H9 (cell line): ENCODE results near the gene SURF4. TPM values are rescaled to one million over a fixed set of nuclear protein-coding genes. Genes with fewer than 3 reads are reported as not detected.

Source experiments
- DNase-seq: peaks from one replicate; pipeline ENCODE4 v3.0.0-alpha.2; 2017
- H2AFZ ChIP-seq: one replicate; pipeline ENCODE4 v1.6.1; 2013; ENCODE audit warnings: mild to moderate bottlenecking, low read length, control low read depth, moderate library complexity
- H2AK5ac ChIP-seq: 2 replicates; pipeline ENCODE4 v1.6.1; 2013; ENCODE audit warnings: low read length, control low read depth, mixed read lengths; ENCODE audit not compliant: insufficient read length
- H2BK120ac ChIP-seq: one replicate; pipeline ENCODE4 v1.6.1; 2013; ENCODE audit warnings: low read depth, mild to moderate bottlenecking, low read length, control low read depth, inconsistent platforms; ENCODE audit not compliant: poor library complexity, severe bottlenecking
- H2BK12ac ChIP-seq: 2 replicates; pipeline ENCODE4 v1.6.1; 2013; ENCODE audit warnings: low read length, control low read depth, mixed read lengths, low read depth; ENCODE audit not compliant: insufficient read length
- H2BK15ac ChIP-seq: 2 replicates; pipeline ENCODE4 v1.6.1; 2013; ENCODE audit warnings: low read depth, low read length, control low read depth
- H2BK20ac ChIP-seq: one replicate; pipeline ENCODE4 v1.6.1; 2013; ENCODE audit warnings: low read depth, mild to moderate bottlenecking, low read length, control low read depth, inconsistent platforms; ENCODE audit not compliant: poor library complexity, severe bottlenecking
- H2BK5ac ChIP-seq: 2 replicates; pipeline ENCODE4 v1.6.1; 2013; ENCODE audit warnings: low read length, control low read depth, mixed read lengths; ENCODE audit not compliant: insufficient read length
- H3K14ac ChIP-seq: 2 replicates; pipeline ENCODE4 v1.6.1; 2013; ENCODE audit warnings: low read length, control low read depth; ENCODE audit not compliant: insufficient read depth
- H3K18ac ChIP-seq: 2 replicates; pipeline ENCODE4 v1.6.1; 2013; ENCODE audit warnings: low read depth, mild to moderate bottlenecking, mixed read lengths, low read length, control low read depth; ENCODE audit not compliant: insufficient read length
- H3K23ac ChIP-seq: 2 replicates; pipeline ENCODE4 v1.6.1; 2013; ENCODE audit warnings: low read length, control low read depth, mixed read lengths, low read depth; ENCODE audit not compliant: insufficient read length
- H3K23me2 ChIP-seq: 2 replicates; pipeline ENCODE4 v1.6.1; 2013; ENCODE audit warnings: low read depth, mild to moderate bottlenecking, mixed read lengths, low read length, control low read depth; ENCODE audit not compliant: insufficient read length, poor library complexity, severe bottlenecking
- H3K27ac ChIP-seq: 2 replicates; pipeline ENCODE4 v1.5.1; 2013; ENCODE audit warnings: low read length, control low read depth, mixed read lengths, low read depth; ENCODE audit not compliant: insufficient read length
- H3K27me3 ChIP-seq: 2 replicates; pipeline ENCODE4 v1.6.1; 2013; ENCODE audit warnings: low read length, control low read depth, inconsistent platforms; ENCODE audit not compliant: insufficient read depth
- H3K4ac ChIP-seq: 2 replicates; pipeline ENCODE4 v1.6.1; 2013; ENCODE audit warnings: low read depth, mild to moderate bottlenecking, control low read depth, inconsistent platforms, low read length, moderate library complexity
- H3K4me1 ChIP-seq: 2 replicates; pipeline ENCODE4 v1.6.1; 2013; ENCODE audit warnings: low read length, control low read depth, inconsistent platforms; ENCODE audit not compliant: insufficient read depth
- H3K4me2 ChIP-seq: 2 replicates; pipeline ENCODE4 v1.6.1; 2013; ENCODE audit warnings: low read length, control low read depth, mixed read lengths; ENCODE audit not compliant: insufficient read length, insufficient read depth
- H3K56ac ChIP-seq: 2 replicates; pipeline ENCODE4 v1.6.1; 2013; ENCODE audit warnings: low read depth, mild to moderate bottlenecking, mixed read lengths, low read length, control low read depth; ENCODE audit not compliant: insufficient read length
- H3K79me1 ChIP-seq: 2 replicates; pipeline ENCODE4 v1.6.1; 2013; ENCODE audit warnings: low read depth, mild to moderate bottlenecking, moderate library complexity, low read length, control low read depth, inconsistent platforms; ENCODE audit not compliant: insufficient read depth, poor library complexity, severe bottlenecking
- H3K79me2 ChIP-seq: 2 replicates; pipeline ENCODE4 v1.6.1; 2013; ENCODE audit warnings: low read length, control low read depth, inconsistent platforms; ENCODE audit not compliant: insufficient read depth
- H3K9ac ChIP-seq: 2 replicates; pipeline ENCODE4 v1.6.1; 2013; ENCODE audit warnings: low read length, control low read depth, mixed read lengths; ENCODE audit not compliant: insufficient read length; ENCODE audit errors: extremely low read depth
- H3K9me3 ChIP-seq: one replicate; pipeline ENCODE4 v1.6.1; 2013; ENCODE audit warnings: low read depth, low read length, inconsistent platforms; ENCODE audit not compliant: control insufficient read depth
- H3T11ph ChIP-seq: one replicate; pipeline ENCODE4 v1.6.1; 2013; ENCODE audit warnings: mild to moderate bottlenecking, low read length, control low read depth, inconsistent platforms
- H4K20me1 ChIP-seq: one replicate; pipeline ENCODE4 v1.6.1; 2013; ENCODE audit not compliant: control insufficient read depth, insufficient read length, insufficient read depth
- H4K5ac ChIP-seq: 2 replicates; pipeline ENCODE4 v1.6.1; 2013; ENCODE audit warnings: low read depth, mild to moderate bottlenecking, mixed read lengths, low read length, control low read depth; ENCODE audit not compliant: insufficient read length
- H4K8ac ChIP-seq: replicated peaks from 2 replicates; pipeline ENCODE4 v1.6.1; 2013; ENCODE audit warnings: low read length, control low read depth, mixed read lengths, low read depth; ENCODE audit not compliant: insufficient read length
- H4K91ac ChIP-seq: 2 replicates; pipeline ENCODE4 v1.6.1; 2013; ENCODE audit warnings: low read depth, mild to moderate bottlenecking, moderate library complexity, mixed read lengths, low read length, control low read depth; ENCODE audit not compliant: insufficient read length
- H3K27ac Mint-ChIP-seq, 3 experiments: 2 replicates in 2 of 3; 3 replicates in 1 of 3; pipeline ENCODE4 v1.8.0; 2020 to 2021; ENCODE audit warnings: mixed read lengths in 3 of 3, mild to moderate bottlenecking in 1 of 3, moderate library complexity in 1 of 3
- H3K27me3 Mint-ChIP-seq: 2 replicates; pipeline ENCODE4 v1.8.0; 2021; ENCODE audit warnings: low read depth, mild to moderate bottlenecking, moderate library complexity, mixed read lengths
- H3K36me3 Mint-ChIP-seq, 3 experiments: 2 replicates in 2 of 3; 3 replicates in 1 of 3; pipeline ENCODE4 v1.8.0; 2020 to 2021; ENCODE audit warnings: low read depth in 3 of 3, mixed read lengths in 3 of 3; ENCODE audit not compliant: insufficient read depth in 1 of 3
- H3K4me1 Mint-ChIP-seq, 2 experiments: 2 replicates each; pipeline ENCODE4 v1.8.0; 2020; ENCODE audit warnings: mixed read lengths in 2 of 2
- H3K4me3 Mint-ChIP-seq, 2 experiments: 2 replicates in 1 of 2; 3 replicates in 1 of 2; pipeline ENCODE4 v1.8.0; 2020 to 2021; ENCODE audit warnings: mild to moderate bottlenecking in 2 of 2, mixed read lengths in 2 of 2, moderate library complexity in 1 of 2
- H3K9me3 Mint-ChIP-seq, 2 experiments: 2 replicates in 1 of 2; 3 replicates in 1 of 2; pipeline ENCODE4 v1.8.0; 2020; ENCODE audit warnings: mild to moderate bottlenecking in 2 of 2, mixed read lengths in 2 of 2, moderate library complexity in 1 of 2
- WGBS: extraction: QIAGEN DNeasy Blood & Tissue Kit; methylation state at CpG from one replicate; pipeline ENCODE4 v1.1.7; 2013; ENCODE audit warnings: missing lambda C conversion rate, low lambda C conversion rate, mixed read lengths; ENCODE audit not compliant: insufficient read length; ENCODE audit errors: extremely low coverage; 5-methylcytosine and 5-hydroxymethylcytosine counted together
- total RNA-seq: library from RNA; stranded (reverse); gene quantifications from 2 replicates; pipeline ENCODE4 v1.2.1, GENCODE V29; 2021
- TF ChIP-seq, protein P1 (sequence below): fragments of 200-600 bp; sonication (generic); conservative IDR thresholded peaks from 3 replicates; pipeline ENCODE4 v1.8.0; 2021; ENCODE audit warnings: antibody characterized with exemption, mild to moderate bottlenecking

Gene SURF4
- total RNA-seq, 1 experiment from 2014 or later: 146 TPM

DNA sequence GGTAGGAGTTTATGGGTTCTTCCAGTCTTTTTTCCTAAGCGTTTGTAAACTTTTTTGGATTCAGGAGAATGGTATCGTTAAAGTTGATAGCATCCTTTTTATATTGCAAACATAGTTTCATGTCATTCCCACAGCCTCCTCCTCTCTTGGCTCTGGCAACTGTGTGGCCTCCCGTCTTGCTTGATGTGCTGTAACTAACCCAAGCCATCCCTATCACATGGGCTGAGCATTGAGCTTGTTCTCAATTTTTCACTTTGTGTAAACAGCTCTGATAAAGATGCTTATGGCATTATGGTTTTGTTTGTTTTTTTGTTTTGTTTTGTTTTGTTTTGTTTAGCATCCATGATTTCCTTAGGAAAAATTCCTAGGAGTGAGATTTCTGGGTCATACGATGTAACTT, 4.9 kb upstream of the SURF4 start:
- Mint-ChIP-seq H3K9me3 (peaks cover 3 to 4% of the 10 kb centered on the region in 2 experiments; a peak in 3 of 5 replicates), H3K4me1 (no peaks in the 10 kb centered on the region; a peak in 1 of 4 replicates)

More for the DNA sequence above, 4.9 kb upstream of the SURF4 start:
- no peak overlapping the region for H4K91ac ChIP-seq
- H3K23me2 ChIP-seq: no peaks in the 10 kb centered on the region
- no peak overlapping the region for H2BK12ac ChIP-seq
- TF ChIP-seq, protein P1, sequence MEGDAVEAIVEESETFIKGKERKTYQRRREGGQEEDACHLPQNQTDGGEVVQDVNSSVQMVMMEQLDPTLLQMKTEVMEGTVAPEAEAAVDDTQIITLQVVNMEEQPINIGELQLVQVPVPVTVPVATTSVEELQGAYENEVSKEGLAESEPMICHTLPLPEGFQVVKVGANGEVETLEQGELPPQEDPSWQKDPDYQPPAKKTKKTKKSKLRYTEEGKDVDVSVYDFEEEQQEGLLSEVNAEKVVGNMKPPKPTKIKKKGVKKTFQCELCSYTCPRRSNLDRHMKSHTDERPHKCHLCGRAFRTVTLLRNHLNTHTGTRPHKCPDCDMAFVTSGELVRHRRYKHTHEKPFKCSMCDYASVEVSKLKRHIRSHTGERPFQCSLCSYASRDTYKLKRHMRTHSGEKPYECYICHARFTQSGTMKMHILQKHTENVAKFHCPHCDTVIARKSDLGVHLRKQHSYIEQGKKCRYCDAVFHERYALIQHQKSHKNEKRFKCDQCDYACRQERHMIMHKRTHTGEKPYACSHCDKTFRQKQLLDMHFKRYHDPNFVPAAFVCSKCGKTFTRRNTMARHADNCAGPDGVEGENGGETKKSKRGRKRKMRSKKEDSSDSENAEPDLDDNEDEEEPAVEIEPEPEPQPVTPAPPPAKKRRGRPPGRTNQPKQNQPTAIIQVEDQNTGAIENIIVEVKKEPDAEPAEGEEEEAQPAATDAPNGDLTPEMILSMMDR: no peak
- no peak overlapping the region for H3K4me2 ChIP-seq
- Mint-ChIP-seq H3K36me3 (peaks cover 0 to 2% (median 0%) of the 10 kb centered on the region in 3 experiments; a peak in 1 of 7 replicates), H3K27ac (no peak overlapping the region), H3K4me3 (no peak overlapping the region), H3K27me3 (peaks cover 30% of the 10 kb centered on the region)
- H4K20me1 ChIP-seq: peaks cover 3% of the 10 kb centered on the region
- no peak overlapping the region for H2BK15ac ChIP-seq
- DNase-seq: no peak
- no peak overlapping the region for H4K5ac ChIP-seq
- no CpG with 5 or more reads among the region's 4 CpGs for WGBS
- H2AK5ac ChIP-seq: no peak overlapping the region
- H3K27ac ChIP-seq: no peak overlapping the region
- H3K14ac ChIP-seq: no peak overlapping the region
- no peak overlapping the region for H3K18ac ChIP-seq
- H2BK20ac ChIP-seq: no peak overlapping the region
- H3K4me1 ChIP-seq: no peaks in the 10 kb centered on the region
- H3K79me1 ChIP-seq: no peaks in the 10 kb centered on the region
- no peak overlapping the region for H4K8ac ChIP-seq
- H3K27me3 ChIP-seq: no peaks in the 10 kb centered on the region
- no peak overlapping the region for H2BK120ac ChIP-seq
- no peak overlapping the region for H3K9ac ChIP-seq
- H3K9me3 ChIP-seq: no peaks in the 10 kb centered on the region
- no peak overlapping the region for H3K4ac ChIP-seq
- no peaks in the 10 kb centered on the region for H3K79me2 ChIP-seq
- H2BK5ac ChIP-seq: no peak overlapping the region
- no peak overlapping the region for H3K23ac ChIP-seq
- no peak overlapping the region for H2AFZ ChIP-seq
- no peak overlapping the region for H3K56ac ChIP-seq
- H3T11ph ChIP-seq: no peak overlapping the region
